KMS-11 (cell line): ENCODE results near the gene TFEB.

Source experiments
- H2AFZ ChIP-seq: fragments of 200-600 bp; sonication (generic); 2 replicates; pipeline ENCODE4 v1.6.1; 2016; ENCODE audit warnings: antibody characterized with exemption, mixed run types, low read depth
- H3K27ac ChIP-seq: fragments of 200-600 bp; sonication (generic); 2 replicates; pipeline ENCODE4 v1.6.1; 2016; ENCODE audit warnings: mild to moderate bottlenecking, mixed run types
- H3K27me3 ChIP-seq: fragments of 200-600 bp; sonication (generic); 2 replicates; pipeline ENCODE4 v1.6.1; 2017; ENCODE audit warnings: mild to moderate bottlenecking, low read depth, mixed run types, moderate library complexity; ENCODE audit not compliant: insufficient read depth
- H3K36me3 ChIP-seq: fragments of 200-600 bp; sonication (generic); 2 replicates; pipeline ENCODE4 v1.6.1; 2017; ENCODE audit warnings: mild to moderate bottlenecking, mixed run types; ENCODE audit not compliant: insufficient read depth
- H3K4me1 ChIP-seq: fragments of 200-600 bp; sonication (generic); 2 replicates; pipeline ENCODE4 v1.6.1; 2016; ENCODE audit warnings: mild to moderate bottlenecking, low read depth, mixed run types; ENCODE audit not compliant: poor library complexity, severe bottlenecking
- H3K4me2 ChIP-seq: fragments of 200-600 bp; sonication (generic); 2 replicates; pipeline ENCODE4 v1.7.0; 2016; ENCODE audit warnings: mild to moderate bottlenecking, mixed run types
- H3K4me3 ChIP-seq: fragments of 200-600 bp; sonication (generic); IDR thresholded peaks from 2 replicates; pipeline ENCODE4 v1.6.1; 2017; ENCODE audit warnings: low read depth, low read length, mixed read lengths; ENCODE audit not compliant: insufficient read depth
- H3K79me2 ChIP-seq: fragments of 200-600 bp; sonication (generic); 2 replicates; pipeline ENCODE4 v1.6.1; 2016; ENCODE audit warnings: low read depth, mixed run types; ENCODE audit not compliant: insufficient read depth
- H3K9ac ChIP-seq: fragments of 200-600 bp; sonication (generic); 2 replicates; pipeline ENCODE4 v1.6.1; 2016; ENCODE audit warnings: mild to moderate bottlenecking, mixed run types
- H4K20me1 ChIP-seq: fragments of 200-600 bp; sonication (generic); 2 replicates; pipeline ENCODE4 v1.6.1; 2016; ENCODE audit warnings: mild to moderate bottlenecking, mixed run types; ENCODE audit not compliant: insufficient read depth
- TF ChIP-seq, protein P1 (sequence below): fragments of 200-600 bp; sonication (generic); conservative IDR thresholded peaks from 2 replicates; pipeline ENCODE4 v1.6.1; 2017; ENCODE audit warnings: low read depth, mild to moderate bottlenecking, antibody characterized with exemption, low read length, moderate library complexity, mixed read lengths

TFEB gene

DNA sequence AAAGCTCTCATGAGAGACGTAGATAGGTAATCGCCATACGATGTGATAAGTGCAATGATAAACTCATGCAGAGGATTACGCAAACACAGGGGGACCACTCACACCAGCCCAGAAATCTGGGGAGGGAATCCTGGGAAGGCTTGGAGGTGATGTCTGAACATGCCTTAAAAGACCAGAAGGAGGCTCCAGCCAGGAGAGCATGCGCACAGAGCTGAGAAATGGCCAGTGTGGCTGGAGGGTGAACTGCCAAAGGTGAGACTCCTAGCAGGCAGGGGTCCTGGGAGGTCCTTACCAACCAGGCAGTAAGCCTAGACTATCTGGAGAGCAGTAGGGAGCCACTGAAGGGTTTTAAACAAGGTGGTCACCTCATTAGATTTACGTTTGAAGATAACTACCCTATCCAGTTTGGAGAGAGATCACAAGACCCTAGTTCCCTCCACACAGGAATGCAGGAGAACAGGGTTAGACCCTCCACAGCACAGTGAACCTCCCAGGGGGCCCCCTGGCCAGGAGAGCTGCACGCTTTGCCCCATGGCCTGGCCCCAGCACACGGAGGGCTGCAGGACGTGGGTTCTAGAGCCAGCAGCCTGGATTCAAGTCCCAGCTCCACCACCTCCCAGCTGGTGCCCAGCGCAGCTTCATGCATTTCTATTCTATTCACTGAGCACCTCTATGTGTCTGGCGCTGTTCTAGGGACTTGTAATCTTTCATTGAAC lies 84.0 kb downstream of the TFEB start:
- Histone ChIP-seq H3K9ac (no peak overlapping the region), H3K79me2 (no peaks in the 10 kb centered on the region), H3K4me3 (no peak overlapping the region), H2AFZ (no peak overlapping the region), H3K36me3 (no peaks in the 10 kb centered on the region), H3K27me3 (peaks cover 45% of the 10 kb centered on the region), H3K4me1 (no peaks in the 10 kb centered on the region), H4K20me1 (no peaks in the 10 kb centered on the region), H3K4me2 (no peak overlapping the region), H3K27ac (no peak overlapping the region)
- TF ChIP-seq, protein P1, sequence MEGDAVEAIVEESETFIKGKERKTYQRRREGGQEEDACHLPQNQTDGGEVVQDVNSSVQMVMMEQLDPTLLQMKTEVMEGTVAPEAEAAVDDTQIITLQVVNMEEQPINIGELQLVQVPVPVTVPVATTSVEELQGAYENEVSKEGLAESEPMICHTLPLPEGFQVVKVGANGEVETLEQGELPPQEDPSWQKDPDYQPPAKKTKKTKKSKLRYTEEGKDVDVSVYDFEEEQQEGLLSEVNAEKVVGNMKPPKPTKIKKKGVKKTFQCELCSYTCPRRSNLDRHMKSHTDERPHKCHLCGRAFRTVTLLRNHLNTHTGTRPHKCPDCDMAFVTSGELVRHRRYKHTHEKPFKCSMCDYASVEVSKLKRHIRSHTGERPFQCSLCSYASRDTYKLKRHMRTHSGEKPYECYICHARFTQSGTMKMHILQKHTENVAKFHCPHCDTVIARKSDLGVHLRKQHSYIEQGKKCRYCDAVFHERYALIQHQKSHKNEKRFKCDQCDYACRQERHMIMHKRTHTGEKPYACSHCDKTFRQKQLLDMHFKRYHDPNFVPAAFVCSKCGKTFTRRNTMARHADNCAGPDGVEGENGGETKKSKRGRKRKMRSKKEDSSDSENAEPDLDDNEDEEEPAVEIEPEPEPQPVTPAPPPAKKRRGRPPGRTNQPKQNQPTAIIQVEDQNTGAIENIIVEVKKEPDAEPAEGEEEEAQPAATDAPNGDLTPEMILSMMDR, result no peak

DNA sequence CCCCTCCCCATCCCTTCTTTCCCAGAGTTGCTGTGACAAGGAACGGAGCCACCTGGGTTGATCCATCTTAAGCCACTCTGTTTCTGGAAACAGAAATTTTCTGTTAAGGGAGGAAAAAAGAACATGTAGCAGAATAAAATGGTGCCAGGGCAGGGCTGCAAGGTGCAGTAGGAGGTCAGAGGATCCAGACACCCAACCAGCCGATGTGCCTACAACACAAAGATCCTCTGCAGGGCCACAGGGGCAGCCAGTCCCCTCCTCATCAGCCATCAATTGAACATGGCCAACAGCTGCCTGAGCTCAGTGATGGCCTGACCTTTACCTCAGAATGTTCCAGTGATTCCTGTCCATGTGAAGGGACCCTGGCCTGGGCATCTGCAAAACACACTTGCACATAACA lies 85.3 kb downstream of the TFEB start:
- H3K4me3 ChIP-seq, result no peak overlapping the region
- no peak overlapping the region for H3K4me2 ChIP-seq
- H3K27ac ChIP-seq, result no peak overlapping the region
- no peak overlapping the region for H3K9ac ChIP-seq
- H4K20me1 ChIP-seq, result no peaks in the 10 kb centered on the region
- no peaks in the 10 kb centered on the region for H3K36me3 ChIP-seq
- H2AFZ ChIP-seq, result no peak overlapping the region
- H3K4me1 ChIP-seq, result no peaks in the 10 kb centered on the region
- TF ChIP-seq, protein P1, result no peak
- peaks cover 47% of the 10 kb centered on the region for H3K27me3 ChIP-seq
- no peaks in the 10 kb centered on the region for H3K79me2 ChIP-seq

DNA sequence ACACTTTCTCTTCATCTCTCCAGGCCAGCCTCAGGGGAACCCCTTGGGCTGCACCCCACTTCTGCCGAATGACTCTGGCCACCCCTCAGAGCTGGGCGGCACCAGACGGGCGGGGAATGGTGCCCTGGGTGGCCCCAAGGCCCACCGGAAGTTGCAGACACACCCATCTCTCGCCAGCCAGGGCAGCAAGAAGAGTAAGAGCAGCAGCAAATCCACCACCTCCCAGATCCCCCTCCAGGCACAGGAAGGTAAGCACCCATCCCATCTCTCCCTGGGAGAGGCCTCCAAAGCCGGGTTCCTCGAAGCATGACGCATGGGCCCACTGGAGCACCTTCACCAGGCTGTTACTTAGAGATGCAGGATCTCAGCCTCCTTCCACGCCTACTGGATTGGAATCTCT lies 85.8 kb downstream of the TFEB start:
- no peak overlapping the region for H3K9ac ChIP-seq
- H3K4me3 ChIP-seq, result no peak overlapping the region
- peaks cover 47% of the 10 kb centered on the region; the same call in 1 of the 2 replicates for H3K27me3 ChIP-seq
- TF ChIP-seq, protein P1, result no peak
- H3K27ac ChIP-seq, result no peak overlapping the region
- no peaks in the 10 kb centered on the region for H4K20me1 ChIP-seq
- H3K79me2 ChIP-seq, result no peaks in the 10 kb centered on the region
- no peak overlapping the region for H2AFZ ChIP-seq
- no peak overlapping the region for H3K4me2 ChIP-seq
- H3K4me1 ChIP-seq, result no peaks in the 10 kb centered on the region
- no peaks in the 10 kb centered on the region for H3K36me3 ChIP-seq

DNA sequence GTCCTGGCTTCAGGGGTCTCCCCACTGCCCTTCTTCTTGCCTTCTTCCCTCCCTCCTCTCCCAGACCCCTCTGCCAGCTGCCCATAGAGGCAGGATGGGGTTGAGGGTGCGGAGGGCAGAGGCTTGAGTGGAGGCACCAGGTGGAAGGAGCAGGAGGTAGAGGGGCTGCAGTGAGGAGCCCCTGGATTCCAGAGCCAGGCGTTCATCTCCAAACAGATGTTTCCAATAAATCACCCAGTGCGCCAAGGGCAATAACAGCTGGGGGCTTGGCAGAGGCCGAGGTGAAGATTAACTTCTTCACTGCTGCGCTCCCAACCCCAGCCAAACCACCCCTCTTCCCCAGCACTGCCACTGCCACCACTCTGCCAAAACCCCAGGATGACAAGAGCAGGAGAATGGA lies 86.5 kb downstream of the TFEB start:
- H3K27ac ChIP-seq, result no peak overlapping the region
- H2AFZ ChIP-seq, result no peak overlapping the region
- H3K9ac ChIP-seq, result no peak overlapping the region
- no peaks in the 10 kb centered on the region for H3K4me1 ChIP-seq
- H4K20me1 ChIP-seq, result no peaks in the 10 kb centered on the region
- no peak overlapping the region for H3K4me2 ChIP-seq
- TF ChIP-seq, protein P1, result no peak
- H3K36me3 ChIP-seq, result no peaks in the 10 kb centered on the region
- H3K4me3 ChIP-seq, result no peak overlapping the region
- no peaks in the 10 kb centered on the region for H3K79me2 ChIP-seq
- peaks cover 47% of the 10 kb centered on the region; the same call in 1 of the 2 replicates for H3K27me3 ChIP-seq
